ENCODE measurements around the gene ARHGAP40.

- no peak for TF ChIP-seq CTCF (IDR thresholded peaks at IDR 0.05)
- no peak for TF ChIP-seq POLR2A (IDR thresholded peaks at IDR 0.05)
These were observed 34.2 kb downstream of the ARHGAP40 start for GRCh38 chr20:38635721-38636288.

All from tibial nerve (tissue), 3 donors.